Pancreas (tissue), 10 donors: ENCODE data around the gene IQSEC1. TPM values are rescaled to one million over a fixed set of nuclear protein-coding genes. Genes with fewer than 3 reads are reported as not detected.

Experiments
- ATAC-seq, 4 donors: fragments of 200-7000 bp; cut with Tn5 transposase; one replicate each; pipeline versions ENCODE4 v1.8.0 to v1.9.1; 2020; ENCODE audit warnings: mild to moderate bottlenecking in 4 of 4, moderate library complexity in 4 of 4
- DNase-seq, 6 donors: peaks; one replicate each; pipeline ENCODE4 v3.0.0-alpha.2; 2020
- FAIRE-seq: peaks from 2 replicates; lab custom pipeline; 2012; peaks lifted over from hg19 to GRCh38; lab: Jason Lieb, UNC
- H3K27ac ChIP-seq, 4 donors: fragments of 200-600 bp; sonication (generic); 1 replicate in 3 of 4; 2 replicates in 1 of 4; pipeline versions ENCODE4 v1.5.0 to v1.8.0; 2020
- H3K27me3 ChIP-seq, 4 donors: fragments of 200-600 bp; one replicate each; pipeline ENCODE4 v1.8.0; 2021
- H3K36me3 ChIP-seq, 3 donors: fragments of 200-600 bp; sonication (generic) in 1 of 3; one replicate each; pipeline versions ENCODE4 v1.5.0 to v1.8.0; 2020 to 2021
- H3K4me1 ChIP-seq, 3 donors: fragments of 200-600 bp; one replicate each; pipeline ENCODE4 v1.8.0; 2021
- H3K4me3 ChIP-seq, 4 donors: fragments of 200-600 bp; sonication (generic) in 2 of 4; one replicate each; pipeline versions ENCODE4 v1.5.0 to v1.8.0; 2020 to 2021
- H3K9me3 ChIP-seq, 4 donors: fragments of 200-600 bp; one replicate each; pipeline ENCODE4 v1.8.0; 2021
- CTCF ChIP-seq, 4 donors: fragments of 200-600 bp; sonication (generic) in 3 of 4; IDR thresholded peaks; one replicate each; pipeline versions ENCODE4 v1.5.0 to v1.8.0; 2021; ENCODE audit warnings: antibody characterized with exemption in 4 of 4
- WGBS, 2 donors: extraction: QIAGEN DNeasy Blood & Tissue Kit; methylation state at CpG; one replicate each; pipeline ENCODE4 v1.1.7; 2013; 5-methylcytosine and 5-hydroxymethylcytosine counted together
- intact Hi-C, 3 donors: fragments of 100-400 bp; cut with DNase I; formaldehyde crosslinking; loops; one replicate each; pipeline versions ENCODE4 v1.11.1 to v1.14.2; 2022
- polyA plus RNA-seq, 2 donors: library from polyadenylated mRNA; stranded (reverse); fragments of 200-250 nt; gene quantifications; one replicate each; pipeline ENCODE4 v1.2.3, GENCODE V29; 2013
- total RNA-seq, 6 donors: library from RNA; stranded (reverse); fragmentation: NEBNext Ultra II Directional in 4 of 6; extraction: Animal tissue kit (Norgen Biotek cat#: 25700) in 4 of 6; gene quantifications; one replicate each; pipeline versions ENCODE4 v1.2.1 to v1.2.4, GENCODE V29; 2021 to 2023
- donor health status: healthy with polysubstance abuse.
- donor health status: DM: no; HTN: no; CAD: no; lungs with moderate emphysema.
- donor health status: DM: no; HTN: no; CAD: no.
- donor health status: control.
- donor health status: control.
- donor health status: Bipolar disorder and iron deficiency.
- donor health status: DM: yes; HTN: yes; CAD: no.
- donor health status: DM: no; HTN: no; CAD: no.
- donor health status: DM: no; HTN: no; CAD: no.
- donor health status: DM: yes; HTN: yes; CAD: no.

The IQSEC1 gene
- total and polyA plus RNA-seq, 8 donors = 15.0 to 27.9 (median 23.1) TPM

DNA sequence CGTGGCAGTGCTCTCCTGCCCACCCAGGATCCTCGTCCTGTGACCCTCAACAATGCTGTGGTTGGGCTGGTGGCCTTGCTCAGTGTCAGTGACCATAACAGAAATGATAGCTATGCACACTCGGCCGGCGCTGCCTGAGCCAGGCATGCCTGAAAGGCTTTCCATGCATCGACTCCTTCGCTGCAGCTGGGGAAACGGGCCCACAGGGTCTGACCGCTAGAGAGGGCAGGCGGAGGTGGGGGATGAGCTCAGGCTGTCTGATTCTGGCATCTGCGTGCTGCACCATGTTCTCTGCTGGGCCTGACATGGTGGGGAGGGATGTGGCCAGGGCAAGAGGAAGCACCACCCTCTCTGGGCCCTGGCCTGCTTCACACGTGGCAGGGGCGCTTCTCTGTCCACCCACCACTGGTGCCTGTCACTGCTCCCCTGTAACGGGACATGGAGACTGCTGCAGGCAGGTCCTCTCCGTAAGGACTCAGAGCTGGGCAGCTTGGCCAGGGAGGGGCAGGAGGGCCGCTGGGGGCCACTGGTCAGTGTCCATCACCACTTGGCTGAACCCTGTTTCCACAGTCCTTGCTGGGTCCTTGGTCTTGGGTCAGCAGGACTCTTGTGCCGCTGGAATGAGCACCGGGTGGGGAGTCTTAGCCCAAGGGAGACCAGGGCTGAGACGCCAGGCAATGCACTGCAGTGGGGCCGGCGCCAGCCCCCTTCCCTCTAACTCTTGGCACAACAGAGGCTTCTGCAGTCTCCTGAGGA lies 167.7 kb downstream of the IQSEC1 start:
- FAIRE-seq (no peak), DNase-seq (peak in 2 of 6 donors; percentile 17 to 62), ATAC-seq (no peak)
- TF ChIP-seq CTCF (IDR thresholded peaks at IDR 0.05) = no peak
- H3K27me3 ChIP-seq = no peaks in the 10 kb centered on the region
- intact Hi-C loops = no loop called here
- no peak overlapping the region for H3K4me3 ChIP-seq
- H3K36me3 ChIP-seq = peaks cover 0 to 53% (median 11%) of the 10 kb centered on the region in 3 donors
- no peaks in the 10 kb centered on the region for H3K9me3 ChIP-seq
- 91% methylated on average over 21 of the region's 21 CpGs for WGBS, 2 donors
- no peak overlapping the region for H3K27ac ChIP-seq
- no peaks in the 10 kb centered on the region for H3K4me1 ChIP-seq

GRCh38 chr3:12904951-12905315 lies 168.3 kb downstream of the IQSEC1 start:
- Histone ChIP-seq H3K9me3 (no peaks in the 10 kb centered on the region), H3K4me1 (no peaks in the 10 kb centered on the region), H3K27ac (no peak overlapping the region), H3K4me3 (no peak overlapping the region), H3K36me3 (peaks cover 0 to 50% (median 11%) of the 10 kb centered on the region in 3 donors), H3K27me3 (no peaks in the 10 kb centered on the region)
- no peak for TF ChIP-seq CTCF (IDR thresholded peaks at IDR 0.05)
- ATAC-seq = no peak
- WGBS, 2 donors = 83% methylated on average over 7 of the region's 7 CpGs
- DNase-seq = peak in 2 of 6 donors; percentile 3 to 46
- intact Hi-C loops = no loop called here
- no peak for FAIRE-seq

GRCh38 chr3:12903881-12904280 lies 169.3 kb downstream of the IQSEC1 start:
- no peaks in the 10 kb centered on the region for H3K27me3 ChIP-seq
- no peaks in the 10 kb centered on the region for H3K9me3 ChIP-seq
- H3K4me1 ChIP-seq = no peaks in the 10 kb centered on the region
- peaks cover 0 to 43% (median 9%) of the 10 kb centered on the region in 3 donors for H3K36me3 ChIP-seq
- 85 to 94% methylated on average over 7 of the region's 7 CpGs for WGBS, 2 donors
- H3K4me3 ChIP-seq = no peak overlapping the region
- TF ChIP-seq CTCF (IDR thresholded peaks at IDR 0.05) = no peak
- DNase-seq = peak in 1 of 6 donors; percentile 12
- ATAC-seq = no peak
- H3K27ac ChIP-seq = no peak overlapping the region
- FAIRE-seq = no peak
- intact Hi-C loops = no loop called here

GRCh38 chr3:12903000-12903800 lies 170.0 kb downstream of the IQSEC1 start:
- Histone ChIP-seq H3K4me3 (no peak overlapping the region), H3K27me3 (no peaks in the 10 kb centered on the region), H3K4me1 (no peaks in the 10 kb centered on the region), H3K36me3 (peaks cover 0 to 38% (median 2%) of the 10 kb centered on the region in 3 donors), H3K9me3 (no peaks in the 10 kb centered on the region), H3K27ac (no peak overlapping the region)
- ATAC-seq (no peak), DNase-seq (peak in 1 of 6 donors; percentile 11), FAIRE-seq (no peak)
- 89 to 91% methylated on average over 20 of the region's 20 CpGs for WGBS, 2 donors
- intact Hi-C loops = no loop called here
- TF ChIP-seq CTCF (IDR thresholded peaks at IDR 0.05) = no peak
